PC-3 (cell line): ENCODE measurements around the gene SERPINE3.

ENCODE experiments used
- CTCF ChIP-seq: fragments of 300-600 bp; sonication (generic); conservative IDR thresholded peaks from 2 replicates; pipeline ENCODE4 v1.5.1; 2017; ENCODE audit warnings: antibody characterized with exemption, low read depth, mild to moderate bottlenecking, low read length
- EZH2 ChIP-seq: fragments of 300-600 bp; sonication (generic); IDR thresholded peaks from one replicate; pipeline ENCODE4 v1.6.1; 2017; ENCODE audit warnings: antibody characterized with exemption, mild to moderate bottlenecking, low read length; ENCODE audit not compliant: unreplicated experiment
- EZH2phosphoT487 ChIP-seq: fragments of 300-600 bp; sonication (generic); IDR thresholded peaks from 2 replicates; pipeline ENCODE4 v1.6.1; 2018; ENCODE audit warnings: mild to moderate bottlenecking, antibody characterized with exemption, low read length, borderline replicate concordance

GRCh38 chr13:51331354-51331861, 8.1 kb upstream of the SERPINE3 start:
- no peak for TF ChIP-seq CTCF
- no peak for TF ChIP-seq EZH2phosphoT487
- no peak for TF ChIP-seq EZH2
